GM18867 (cell line): Measurements from ENCODE around the gene FDX1.

ENCODE experiments used
- ATAC-seq: cut with Tn5 transposase; IDR thresholded peaks from one replicate; pipeline ENCODE4 v1.9.1; 2021; ENCODE audit warnings: mild to moderate bottlenecking, moderate library complexity; ENCODE audit not compliant: unreplicated experiment

The FDX1 gene

GRCh38 chr11:110467556-110467955 is 37.8 kb downstream of the FDX1 start:
- no peak for ATAC-seq

DNA sequence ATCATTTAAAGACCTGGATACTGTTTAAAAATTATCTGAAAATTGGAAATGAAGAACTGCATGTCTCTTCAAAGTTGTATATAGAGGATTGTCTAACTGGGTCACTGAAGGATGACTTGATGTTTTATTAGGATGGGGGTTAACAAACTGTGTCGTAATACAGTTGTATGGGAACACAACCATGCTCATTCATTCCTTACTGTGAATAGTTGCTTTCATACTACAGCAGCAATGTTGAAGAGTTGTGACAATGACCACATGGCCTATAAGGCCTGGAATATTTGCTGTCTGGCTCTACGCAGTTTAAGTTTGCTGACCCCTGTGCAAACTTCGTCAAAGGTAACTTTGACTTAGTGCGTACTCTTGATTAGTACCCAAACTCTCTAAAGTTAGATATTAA is 38.4 kb downstream of the FDX1 start:
- no peak for ATAC-seq

- ATAC-seq: no peak
These were observed 39.4 kb downstream of the FDX1 start for GRCh38 chr11:110469127-110469526.

DNA sequence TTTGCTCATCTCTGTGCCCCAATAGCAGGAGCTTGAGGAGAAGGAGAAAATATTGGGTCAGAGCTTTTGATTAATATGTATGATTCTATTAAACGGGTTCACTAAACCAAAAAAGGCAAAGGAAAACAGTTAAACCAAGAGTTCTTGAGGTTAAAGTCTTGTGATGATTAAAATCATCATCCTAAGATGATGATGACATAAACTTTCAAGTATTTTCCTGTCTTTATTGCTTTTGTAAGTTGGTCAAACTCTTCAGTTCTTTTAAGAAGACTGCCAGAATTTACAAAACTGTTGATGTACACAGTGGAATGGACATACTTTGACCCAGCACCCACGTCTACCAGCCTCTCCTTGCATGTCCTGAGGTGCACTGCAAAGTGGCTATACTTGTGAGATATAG is 41.0 kb downstream of the FDX1 start:
- no peak for ATAC-seq

DNA sequence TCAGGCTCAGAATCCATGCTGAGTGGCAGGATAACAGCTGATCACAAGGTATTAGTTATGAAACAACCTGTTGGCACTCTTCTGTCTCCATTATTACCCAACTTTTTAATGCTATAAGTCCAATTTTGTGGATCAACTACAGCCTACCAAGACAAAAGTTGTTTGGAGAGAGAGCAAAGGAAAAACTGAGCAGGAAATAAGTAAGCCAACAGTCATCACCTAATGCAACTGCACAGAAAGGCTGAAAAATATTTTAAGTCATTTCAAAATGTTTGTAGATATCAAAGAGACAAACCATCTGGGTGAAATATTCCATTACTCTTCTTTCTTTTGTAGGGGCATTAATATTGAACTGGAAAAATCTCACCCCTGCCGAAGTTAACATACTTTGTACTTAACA is 41.6 kb downstream of the FDX1 start:
- ATAC-seq: no peak

- no peak for ATAC-seq
These were observed 43.1 kb downstream of the FDX1 start for GRCh38 chr11:110472858-110473257.

GRCh38 chr11:110473706-110474105 is 44.0 kb downstream of the FDX1 start:
- ATAC-seq: no peak

GRCh38 chr11:110474578-110474977 is 44.8 kb downstream of the FDX1 start:
- ATAC-seq: no peak

- ATAC-seq: no peak
These were observed 45.9 kb downstream of the FDX1 start for GRCh38 chr11:110475671-110476070.

- ATAC-seq: no peak
These were observed 48.7 kb downstream of the FDX1 start for GRCh38 chr11:110478410-110478809.

- ATAC-seq: no peak
These were observed 49.7 kb downstream of the FDX1 start for GRCh38 chr11:110479108-110480101.

DNA sequence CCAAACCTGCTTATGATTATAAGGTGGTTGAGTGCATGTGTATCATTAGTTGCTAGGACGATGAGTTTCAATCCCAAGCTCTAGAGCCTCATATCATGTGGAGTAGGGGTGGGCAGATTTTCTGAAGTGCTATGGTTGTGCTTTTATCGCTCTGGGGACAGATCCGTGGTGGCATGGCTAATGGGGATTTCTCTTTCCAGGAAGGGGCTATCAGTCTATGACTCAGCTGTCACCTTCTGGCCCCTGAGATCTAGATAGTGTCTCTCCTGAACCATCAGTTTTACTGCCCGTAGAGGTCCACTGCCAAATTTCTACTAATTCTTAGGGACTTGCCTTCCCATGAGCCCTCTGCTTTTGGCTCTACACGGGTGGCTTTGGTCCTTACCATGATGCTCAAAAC is 51.8 kb downstream of the FDX1 start:
- no peak for ATAC-seq

GRCh38 chr11:110486156-110486555 is 56.4 kb downstream of the FDX1 start:
- no peak for ATAC-seq

GRCh38 chr11:110488446-110488845 is 58.7 kb downstream of the FDX1 start:
- ATAC-seq: no peak

- ATAC-seq: no peak
These were observed 61.1 kb downstream of the FDX1 start for GRCh38 chr11:110490886-110491285.

- no peak for ATAC-seq
These were observed 62.0 kb downstream of the FDX1 start for GRCh38 chr11:110491577-110492320.

DNA sequence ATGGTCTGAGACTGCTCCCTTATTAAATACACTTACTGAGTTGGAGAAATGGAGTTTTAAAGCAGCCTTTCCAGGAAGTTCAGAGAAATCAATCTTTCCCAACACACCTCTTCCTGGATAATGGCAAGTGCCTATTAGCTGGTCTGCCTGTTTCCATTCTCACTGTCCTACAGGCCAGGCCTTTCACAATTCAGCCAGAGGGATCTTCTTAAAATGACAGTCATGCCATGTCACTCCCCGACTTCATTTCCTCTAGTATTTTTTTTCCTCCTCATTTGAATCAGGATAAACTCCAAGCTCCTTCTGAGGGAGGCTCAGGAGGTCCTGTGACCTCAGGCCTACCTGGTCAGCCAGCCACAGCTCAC is 62.6 kb downstream of the FDX1 start:
- ATAC-seq: no peak

DNA sequence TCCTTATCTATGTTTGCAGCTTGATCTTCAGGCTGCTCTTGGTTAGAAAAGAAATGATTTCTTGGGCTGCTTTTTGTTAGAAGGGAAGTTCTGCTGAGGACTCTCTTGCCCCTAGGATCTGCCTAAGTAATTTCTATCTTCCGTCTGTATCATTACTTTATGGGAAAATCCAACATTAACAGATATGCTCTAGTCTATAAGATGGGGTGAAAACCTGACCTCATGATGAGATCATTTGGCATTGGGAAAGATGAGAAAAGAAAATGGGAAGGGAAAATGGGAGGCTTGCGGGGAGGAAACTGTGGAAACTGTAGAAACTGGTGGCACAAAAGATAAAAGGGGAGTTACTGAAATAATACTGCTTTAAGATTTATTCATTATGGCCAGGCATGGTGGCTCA is 63.6 kb downstream of the FDX1 start:
- no peak for ATAC-seq

GRCh38 chr11:110497231-110497978 is 67.7 kb downstream of the FDX1 start:
- ATAC-seq: no peak

GRCh38 chr11:110501428-110501827 is 71.7 kb downstream of the FDX1 start:
- no peak for ATAC-seq

- ATAC-seq: no peak
These were observed 76.0 kb downstream of the FDX1 start for GRCh38 chr11:110505528-110506284.
